ENCODE measurements around the gene SEMA4C.
"Not testable (repeated sequence)": the region's sequence is repeated elsewhere in the genome, so short reads cannot be mapped to it uniquely, and the experiment has no call there.

The SEMA4C gene

DNA sequence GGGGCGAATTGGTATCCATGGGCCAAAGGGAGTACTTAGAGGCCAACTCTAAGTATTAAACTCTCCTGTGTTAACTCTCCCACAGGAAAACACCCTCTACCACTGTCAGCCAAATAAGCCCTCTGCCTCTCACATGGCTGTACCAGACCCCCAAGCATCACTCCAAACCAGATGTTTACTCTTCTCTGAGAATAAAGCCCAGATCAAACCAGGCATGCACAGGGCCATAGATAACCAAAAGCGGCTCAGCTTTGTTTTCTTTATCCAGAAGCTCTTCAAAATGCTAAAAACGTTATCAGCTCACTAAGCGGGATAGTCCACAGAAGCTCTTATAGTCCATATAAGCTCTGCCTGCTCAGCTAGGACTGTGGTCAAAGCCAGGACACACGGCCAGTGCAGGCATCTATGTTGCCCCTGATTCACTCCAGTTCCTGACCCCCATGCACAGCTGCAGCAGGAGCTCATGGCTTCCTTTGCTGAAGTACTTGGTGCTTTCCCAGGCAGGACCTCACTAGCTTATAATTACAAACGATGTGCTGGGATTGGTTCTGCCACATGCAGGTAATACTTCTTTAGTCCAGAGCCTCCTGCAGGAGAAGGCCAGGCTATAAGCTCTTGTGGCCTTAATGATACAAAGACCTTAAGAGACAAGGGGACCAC lies 21.0 kb upstream of the SEMA4C start:
- DNase-seq: no peak
- Histone ChIP-seq H3K27me3 (replicated peaks) (no peaks in the 10 kb centered on the region), H3K27ac (no peak overlapping the region), H3K4me3 (ENCODE audit: low read depth, low read length) (no peak overlapping the region), H3K36me3 (replicated peaks) (no peaks in the 10 kb centered on the region)
- in situ Hi-C loops (cut with HindIII; ENCODE audit: low pct_ligation_motif_present, low sequenced_read_pairs): no loop called here
- no peak for TF ChIP-seq CTCF (IDR thresholded peaks at IDR 0.05; ENCODE audit: low read depth, low read length, missing control alignments)

GRCh38 chr2:96890252-96890651 lies 20.4 kb upstream of the SEMA4C start:
- Histone ChIP-seq H3K36me3 (replicated peaks) (no peaks in the 10 kb centered on the region), H3K27ac (no peak overlapping the region), H3K4me3 (ENCODE audit: low read depth, low read length) (no peak overlapping the region), H3K27me3 (replicated peaks) (no peaks in the 10 kb centered on the region)
- no peak for DNase-seq
- TF ChIP-seq CTCF (IDR thresholded peaks at IDR 0.05; ENCODE audit: low read depth, low read length, missing control alignments): no peak
- in situ Hi-C loops (cut with HindIII; ENCODE audit: low pct_ligation_motif_present, low sequenced_read_pairs): no loop called here

GRCh38 chr2:96889502-96889901 lies 19.6 kb upstream of the SEMA4C start:
- H3K36me3 ChIP-seq (replicated peaks); H3K27ac ChIP-seq; H3K4me3 ChIP-seq (ENCODE audit: low read depth, low read length); H3K27me3 ChIP-seq (replicated peaks); DNase-seq; in situ Hi-C loops (cut with HindIII; ENCODE audit: low pct_ligation_motif_present, low sequenced_read_pairs): not testable (repeated sequence)

GRCh38 chr2:96888072-96889011 lies 18.5 kb upstream of the SEMA4C start:
- Histone ChIP-seq H3K27me3 (replicated peaks) (no peaks in the 10 kb centered on the region), H3K27ac (no peak overlapping the region), H3K36me3 (replicated peaks) (no peaks in the 10 kb centered on the region), H3K4me3 (ENCODE audit: low read depth, low read length) (no peak overlapping the region)
- TF ChIP-seq CTCF (IDR thresholded peaks at IDR 0.05; ENCODE audit: low read depth, low read length, missing control alignments): no peak
- in situ Hi-C loops (cut with HindIII; ENCODE audit: low pct_ligation_motif_present, low sequenced_read_pairs): no loop called here
- DNase-seq: no peak

- H3K27me3 ChIP-seq (replicated peaks): no peaks in the 10 kb centered on the region
- no peak for TF ChIP-seq CTCF (IDR thresholded peaks at IDR 0.05; ENCODE audit: low read depth, low read length, missing control alignments)
- in situ Hi-C loops (cut with HindIII; ENCODE audit: low pct_ligation_motif_present, low sequenced_read_pairs): no loop called here
- no peak overlapping the region for H3K27ac ChIP-seq
- H3K36me3 ChIP-seq (replicated peaks): no peaks in the 10 kb centered on the region
- no peak for DNase-seq
- no peak overlapping the region for H3K4me3 ChIP-seq (ENCODE audit: low read depth, low read length)
Measured at GRCh38 chr2:96887493-96888012, 17.7 kb upstream of the SEMA4C start.
